NCI-H748 (cell line): ENCODE data around the gene TAF15.

ENCODE experiments used
- DNase-seq: peaks from one replicate; lab custom pipeline; 2025; ENCODE audit not compliant: unreplicated experiment; lab: John Stamatoyannopoulos, UW

TAF15 gene

GRCh38 chr17:35868737-35869136 lies 59.5 kb downstream of the TAF15 start, which contains the start of gene HEATR9:
HEATR9 (minus strand) TSS chr17:35868891; CDS start chr17:35868742, 149 bp downstream.
- DNase-seq, result no peak

- DNase-seq, result no peak
These were observed 61.9 kb downstream of the TAF15 start for GRCh38 chr17:35870906-35871819.

GRCh38 chr17:35872196-35872980 lies 63.1 kb downstream of the TAF15 start:
- DNase-seq, result no peak

GRCh38 chr17:35875072-35875799 lies 66.0 kb downstream of the TAF15 start:
- no peak for DNase-seq

- no peak for DNase-seq
These were observed 66.5 kb downstream of the TAF15 start for GRCh38 chr17:35875800-35876139.

- DNase-seq, result no peak
These were observed 67.2 kb downstream of the TAF15 start for GRCh38 chr17:35876534-35876933.

- no peak for DNase-seq
These were observed 68.2 kb downstream of the TAF15 start for GRCh38 chr17:35877345-35878029.

- DNase-seq, result no peak
These were observed 69.1 kb downstream of the TAF15 start for GRCh38 chr17:35878361-35878760.

- no peak for DNase-seq
These were observed 70.7 kb downstream of the TAF15 start, which contains the start of gene CCL5 for GRCh38 chr17:35879773-35880654. CCL5 (minus strand) TSS chr17:35880360.

- DNase-seq, result no peak
These were observed 80.0 kb downstream of the TAF15 start for GRCh38 chr17:35889241-35889640.

- peak; percentile 28 for DNase-seq
These were observed 80.8 kb downstream of the TAF15 start for GRCh38 chr17:35889818-35890773.

GRCh38 chr17:35890774-35891155 lies 81.5 kb downstream of the TAF15 start:
- peak; percentile 64 for DNase-seq

- DNase-seq, result no peak
These were observed 82.0 kb downstream of the TAF15 start for GRCh38 chr17:35891269-35891668.

- no peak for DNase-seq
These were observed 83.1 kb downstream of the TAF15 start for GRCh38 chr17:35892091-35893035.

GRCh38 chr17:35893751-35894150 lies 84.5 kb downstream of the TAF15 start:
- DNase-seq, result no peak

- DNase-seq, result no peak
These were observed 84.9 kb downstream of the TAF15 start for GRCh38 chr17:35894206-35894605.
